Activated CD4-positive, alpha-beta memory T cell treated with anti-CD3 and anti-CD28 coated beads for 36 hours (primary cell): ENCODE measurements around the gene METTL16. TPM values are rescaled to one million over a fixed set of nuclear protein-coding genes. Genes with fewer than 3 reads are reported as not detected.
"Not testable (repeated sequence)": the region's sequence is repeated elsewhere in the genome, so short reads cannot be mapped to it uniquely, and the experiment has no call there.

Experiments
- CTCF ChIA-PET: fragments of 350-600 bp; sonication (Branson Sonifier 250); formaldehyde crosslinking; loops from one replicate; lab custom pipeline; 2021; ENCODE audit warnings: antibody characterized with exemption, inconsistent platforms; lab: Charles Lee
- POLR2A ChIA-PET: fragments of 350-600 bp; sonication (Branson Sonifier 250); formaldehyde crosslinking; loops from one replicate; lab custom pipeline; 2021; ENCODE audit warnings: antibody characterized with exemption; lab: Charles Lee
- DNase-seq: peaks from one replicate; pipeline ENCODE4 v3.0.0-alpha.2; 2020
- H3K27ac Mint-ChIP-seq: one replicate; pipeline ENCODE4 v1.8.0; 2021; ENCODE audit warnings: mixed read lengths
- H3K27me3 Mint-ChIP-seq: one replicate; pipeline ENCODE4 v1.8.0; 2021; ENCODE audit warnings: mixed read lengths
- H3K36me3 Mint-ChIP-seq: one replicate; pipeline ENCODE4 v1.8.0; 2021; ENCODE audit warnings: mixed read lengths
- H3K4me1 Mint-ChIP-seq: one replicate; pipeline ENCODE4 v1.8.0; 2021; ENCODE audit warnings: low read depth, mixed read lengths
- H3K4me3 Mint-ChIP-seq: one replicate; pipeline ENCODE4 v1.8.0; 2021; ENCODE audit warnings: mild to moderate bottlenecking, mixed read lengths
- H3K9me3 Mint-ChIP-seq: one replicate; pipeline ENCODE4 v1.8.0; 2021; ENCODE audit warnings: mixed read lengths
- intact Hi-C: fragments of 100-400 bp; cut with micrococcal nuclease; formaldehyde crosslinking; loops from one replicate; pipeline ENCODE4 v1.15.1; 2023
- total RNA-seq, 2 experiments: library from RNA; stranded (reverse); gene quantifications; one replicate each; pipeline ENCODE4 v1.2.3, GENCODE V29; 2021

Gene METTL16, protein sequence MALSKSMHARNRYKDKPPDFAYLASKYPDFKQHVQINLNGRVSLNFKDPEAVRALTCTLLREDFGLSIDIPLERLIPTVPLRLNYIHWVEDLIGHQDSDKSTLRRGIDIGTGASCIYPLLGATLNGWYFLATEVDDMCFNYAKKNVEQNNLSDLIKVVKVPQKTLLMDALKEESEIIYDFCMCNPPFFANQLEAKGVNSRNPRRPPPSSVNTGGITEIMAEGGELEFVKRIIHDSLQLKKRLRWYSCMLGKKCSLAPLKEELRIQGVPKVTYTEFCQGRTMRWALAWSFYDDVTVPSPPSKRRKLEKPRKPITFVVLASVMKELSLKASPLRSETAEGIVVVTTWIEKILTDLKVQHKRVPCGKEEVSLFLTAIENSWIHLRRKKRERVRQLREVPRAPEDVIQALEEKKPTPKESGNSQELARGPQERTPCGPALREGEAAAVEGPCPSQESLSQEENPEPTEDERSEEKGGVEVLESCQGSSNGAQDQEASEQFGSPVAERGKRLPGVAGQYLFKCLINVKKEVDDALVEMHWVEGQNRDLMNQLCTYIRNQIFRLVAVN
- total RNA-seq, result 10 to 100 TPM; 44.0 to 44.6 TPM

DNA sequence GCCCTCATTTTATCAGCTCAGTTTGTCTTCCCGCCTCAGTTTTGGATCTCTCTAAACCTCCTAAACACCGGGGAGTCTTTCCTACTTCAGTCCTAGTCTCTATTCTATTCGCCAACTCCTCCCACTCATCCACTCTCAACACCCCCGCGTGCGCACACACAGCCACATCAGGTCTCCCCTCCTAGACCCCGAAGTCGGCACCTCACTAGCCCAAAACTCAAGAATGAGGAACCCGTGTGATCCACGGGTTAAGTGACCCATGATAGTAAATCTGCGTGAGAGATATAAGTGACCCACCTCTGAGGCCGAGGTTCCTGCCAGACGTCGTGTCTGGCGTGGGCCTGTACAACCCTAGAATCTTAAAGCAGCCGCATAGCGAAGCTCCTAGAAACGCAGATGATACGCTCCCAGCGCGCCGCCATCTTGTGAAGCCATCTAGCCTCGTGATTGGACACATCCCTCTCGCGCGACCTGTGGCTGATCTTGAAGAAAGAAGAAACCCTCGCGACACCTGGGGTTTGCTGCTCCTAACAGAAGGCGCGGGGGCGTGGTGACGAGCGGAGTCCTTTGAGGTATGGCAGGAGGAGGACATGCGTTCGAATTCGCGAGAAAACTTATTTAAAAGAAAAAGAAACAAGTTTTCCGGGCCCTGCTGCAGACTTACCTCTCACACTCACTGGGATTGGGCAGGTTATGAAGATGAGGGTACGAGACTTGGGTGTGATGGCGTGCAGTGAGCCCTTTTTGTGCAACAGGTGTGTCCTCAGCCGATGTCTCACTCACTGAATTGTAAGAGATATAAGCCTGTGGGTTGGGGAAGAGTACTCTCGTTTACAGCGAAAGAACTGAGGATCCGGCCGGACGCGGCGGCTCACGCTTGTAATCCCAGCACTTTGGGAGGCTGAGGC, at the start of gene METTL16:
Gene METTL16, minus strand, starts transcription at position 427 of the 908 bp plus-strand sequence. CDS start 9,557 bp downstream, outside the sequence.
- peaks cover 11% of the 10 kb centered on the region for H3K4me1 Mint-ChIP-seq
- no peak within 1 kb of the TSS for H3K27ac Mint-ChIP-seq
- no peaks in the 10 kb centered on the region for H3K36me3 Mint-ChIP-seq
- intact Hi-C loops, result loop anchor here (1.0 to 2.0 kb wide), 4 partner anchors 51 to 164 kb away; partner anchors contain the start of genes MNT and PAFAH1B1
- CTCF ChIA-PET, result interaction anchor here (0.9 to 3.3 kb wide), 3 partner anchors 80 to 129 kb away, joined by 3 to 13 read pairs (median 3); no protein-coding TSS in a partner anchor
- no peaks in the 10 kb centered on the region for H3K9me3 Mint-ChIP-seq
- H3K4me3 Mint-ChIP-seq, result no peak within 1 kb of the TSS
- POLR2A ChIA-PET, result interaction anchor here (0.9 to 2.5 kb wide), 9 partner anchors 19 to 214 kb away, joined by 3 to 18 read pairs (median 3); partner anchors contain the start of gene PAFAH1B1
- H3K27me3 Mint-ChIP-seq, result no peaks in the 10 kb centered on the region
- DNase-seq, result peak; percentile 99

DNA sequence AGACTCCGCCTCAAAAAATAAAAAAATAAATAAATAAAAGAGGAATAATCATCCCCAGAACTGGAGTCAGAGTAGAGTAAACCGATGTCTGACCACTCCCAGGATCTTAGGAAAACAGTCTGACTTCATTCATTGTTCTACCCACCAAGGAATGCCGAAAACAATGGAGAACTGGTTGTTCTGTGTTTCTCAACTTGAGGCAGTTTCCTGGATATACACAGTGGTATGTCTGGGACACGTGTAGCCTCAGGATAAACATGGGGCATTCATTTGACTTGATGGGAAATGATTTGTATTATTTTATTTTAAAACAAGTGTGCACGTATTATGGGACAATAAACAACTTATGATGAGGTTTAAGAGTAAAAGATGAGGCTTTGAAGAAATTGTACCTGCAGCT, 49.0 kb upstream of the METTL16 start:
- DNase-seq, result no peak
- Mint-ChIP-seq H3K9me3 (peaks cover 5% of the 10 kb centered on the region), H3K4me1 (peaks cover 3% of the 10 kb centered on the region), H3K27me3 (peaks cover 3% of the 10 kb centered on the region), H3K27ac (no peak overlapping the region), H3K4me3 (no peak overlapping the region), H3K36me3 (no peaks in the 10 kb centered on the region)
- intact Hi-C loops, result no loop called here
- CTCF ChIA-PET, result no interaction called here
- POLR2A ChIA-PET, result no interaction called here

DNA sequence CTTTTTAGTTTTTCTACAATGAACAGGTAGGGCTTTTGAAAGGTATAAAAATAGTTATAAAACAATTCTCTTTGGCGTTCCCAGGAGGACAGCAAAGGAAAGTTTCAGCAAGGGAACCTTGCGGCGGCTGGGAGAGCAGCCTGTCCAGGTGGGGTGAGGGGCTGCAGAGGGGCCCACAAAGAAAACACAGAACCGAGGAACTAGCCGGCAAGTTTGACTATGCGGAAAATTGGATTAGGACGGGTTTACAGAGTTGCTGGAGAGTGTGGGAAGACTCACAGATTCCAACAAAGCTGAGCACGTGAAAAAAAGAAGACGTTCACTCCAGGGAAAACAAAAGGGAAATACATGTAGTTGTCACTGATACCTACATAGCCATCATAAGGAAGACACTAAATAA, 40.2 kb upstream of the METTL16 start:
- Mint-ChIP-seq H3K4me3 (no peak overlapping the region), H3K9me3 (no peaks in the 10 kb centered on the region), H3K27me3 (peaks cover 3% of the 10 kb centered on the region), H3K36me3 (no peaks in the 10 kb centered on the region), H3K4me1 (no peaks in the 10 kb centered on the region), H3K27ac (no peak overlapping the region)
- CTCF ChIA-PET, result no interaction called here
- DNase-seq, result no peak
- POLR2A ChIA-PET, result no interaction called here
- intact Hi-C loops, result no loop called here

DNA sequence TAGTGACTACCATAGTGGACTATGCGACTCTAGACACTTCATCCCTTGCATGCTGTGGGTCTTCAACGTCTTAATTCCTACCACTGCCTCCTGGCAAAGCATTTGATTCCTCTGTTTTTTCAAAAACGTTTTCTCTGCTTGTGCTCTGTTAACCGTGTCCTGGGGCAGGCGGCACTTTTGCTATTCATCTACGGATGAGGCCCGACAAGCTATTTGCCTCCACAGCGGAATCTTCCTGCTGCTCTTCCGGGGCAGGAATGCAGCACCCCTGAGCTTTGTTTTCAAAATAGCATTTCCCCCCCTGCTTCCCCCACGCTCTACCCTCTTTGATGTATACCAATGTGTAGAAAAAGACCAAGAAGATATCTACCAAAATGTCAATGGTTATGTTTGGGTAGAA, 39.8 kb upstream of the METTL16 start:
- DNase-seq, result no peak
- H3K27me3 Mint-ChIP-seq, result peaks cover 3% of the 10 kb centered on the region
- intact Hi-C loops, result no loop called here
- H3K4me1 Mint-ChIP-seq, result no peaks in the 10 kb centered on the region
- H3K4me3 Mint-ChIP-seq, result no peak overlapping the region
- H3K27ac Mint-ChIP-seq, result no peak overlapping the region
- no peaks in the 10 kb centered on the region for H3K9me3 Mint-ChIP-seq
- CTCF ChIA-PET, result no interaction called here
- no peaks in the 10 kb centered on the region for H3K36me3 Mint-ChIP-seq
- POLR2A ChIA-PET, result no interaction called here

DNA sequence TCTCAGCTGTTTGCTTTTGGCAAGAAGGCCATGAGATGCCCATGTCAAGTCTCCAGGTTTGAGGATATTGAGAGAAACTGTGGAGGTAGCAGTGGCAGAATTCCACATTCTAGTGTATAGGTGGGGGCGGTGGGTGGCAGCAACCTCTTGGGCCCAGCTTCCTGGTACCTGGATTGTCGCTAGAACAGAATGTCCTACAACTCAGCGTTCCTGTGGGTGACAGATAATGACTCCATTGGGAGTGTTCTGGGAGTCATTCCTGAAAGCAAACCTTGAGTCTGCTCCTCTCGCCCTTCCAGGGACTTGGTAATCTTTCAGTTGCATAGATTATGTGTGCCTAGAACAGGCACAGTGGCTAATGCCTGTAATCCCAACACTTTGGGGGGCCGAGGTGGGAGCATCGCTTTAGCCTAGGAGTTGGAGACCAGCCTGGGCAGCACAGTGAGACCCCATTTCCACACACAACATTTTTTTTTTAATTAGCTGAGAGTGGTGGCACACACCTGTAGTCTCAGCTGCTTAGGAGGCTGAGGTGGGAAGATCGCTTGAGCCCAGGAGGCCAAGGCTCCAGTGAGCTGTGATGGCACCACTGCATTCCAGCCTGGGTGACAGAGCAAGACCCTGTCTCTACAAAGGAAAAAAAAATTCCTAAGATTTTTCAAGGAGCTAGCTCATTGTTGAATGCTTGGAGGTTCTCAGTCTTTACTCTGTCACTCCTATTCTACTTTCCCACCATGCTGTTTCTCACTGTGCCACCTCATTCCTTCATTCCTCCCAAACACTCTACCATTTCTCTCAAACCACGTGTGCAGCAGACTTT, 37.9 kb upstream of the METTL16 start:
- Mint-ChIP-seq H3K4me1 (no peaks in the 10 kb centered on the region), H3K4me3 (no peak overlapping the region), H3K36me3 (no peaks in the 10 kb centered on the region), H3K27ac (no peak overlapping the region), H3K27me3 (peaks cover 3% of the 10 kb centered on the region), H3K9me3 (no peaks in the 10 kb centered on the region)
- DNase-seq, result no peak
- POLR2A ChIA-PET, result no interaction called here
- CTCF ChIA-PET, result no interaction called here
- intact Hi-C loops, result no loop called here

DNA sequence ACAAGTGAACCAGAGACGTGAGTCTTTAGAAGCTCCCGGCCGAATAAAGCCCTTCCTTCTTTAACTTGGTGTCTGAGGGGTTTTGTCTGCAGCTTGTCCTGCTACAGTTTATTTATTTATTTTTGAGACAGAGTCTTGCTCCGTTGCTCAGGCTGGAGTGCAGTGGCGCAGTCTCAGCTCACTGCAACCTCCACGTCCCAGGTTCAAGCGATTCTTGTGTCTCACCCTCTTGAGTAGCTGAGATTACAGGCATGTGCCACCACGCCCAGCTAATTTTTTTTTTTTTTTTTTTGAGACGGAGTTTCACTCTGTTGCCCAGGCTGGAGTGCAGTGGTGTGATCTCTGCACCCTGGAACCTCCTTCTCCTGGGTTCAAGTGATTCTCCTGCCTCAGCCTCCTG, 36.3 kb upstream of the METTL16 start:
- intact Hi-C loops, H3K4me3 Mint-ChIP-seq, H3K4me1 Mint-ChIP-seq, POLR2A ChIA-PET, DNase-seq, H3K36me3 Mint-ChIP-seq, H3K9me3 Mint-ChIP-seq, H3K27ac Mint-ChIP-seq, H3K27me3 Mint-ChIP-seq: not testable (repeated sequence)
- CTCF ChIA-PET, result interaction anchor here (1.2 kb wide), 1 partner anchor 166 kb away, joined by 3 read pairs; no protein-coding TSS in a partner anchor

DNA sequence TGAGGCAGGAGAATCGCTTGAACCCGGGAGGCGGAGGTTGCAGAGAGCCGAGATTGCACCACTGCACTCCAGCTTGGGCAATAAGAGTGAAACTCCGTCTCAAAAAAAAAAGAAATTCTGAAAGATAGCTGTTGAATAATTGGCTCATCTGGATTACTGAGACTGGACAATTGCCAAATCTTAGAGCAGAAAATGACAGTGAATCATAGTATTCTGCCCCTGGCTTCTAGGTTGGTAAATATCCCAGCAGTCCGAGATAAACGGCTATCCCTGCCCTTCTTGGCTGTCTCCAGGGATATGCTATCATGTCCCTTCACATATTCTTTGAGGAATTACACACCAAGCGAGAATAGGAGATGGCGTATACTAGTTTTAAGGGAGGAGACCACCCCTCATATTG, 35.5 kb upstream of the METTL16 start:
- Mint-ChIP-seq H3K4me3 (no peak overlapping the region), H3K27ac (no peak overlapping the region), H3K27me3 (peaks cover 3% of the 10 kb centered on the region), H3K36me3 (no peaks in the 10 kb centered on the region), H3K4me1 (no peaks in the 10 kb centered on the region), H3K9me3 (no peaks in the 10 kb centered on the region)
- DNase-seq, result no peak
- intact Hi-C loops, result no loop called here
- CTCF ChIA-PET, result no interaction called here
- POLR2A ChIA-PET, result no interaction called here

DNA sequence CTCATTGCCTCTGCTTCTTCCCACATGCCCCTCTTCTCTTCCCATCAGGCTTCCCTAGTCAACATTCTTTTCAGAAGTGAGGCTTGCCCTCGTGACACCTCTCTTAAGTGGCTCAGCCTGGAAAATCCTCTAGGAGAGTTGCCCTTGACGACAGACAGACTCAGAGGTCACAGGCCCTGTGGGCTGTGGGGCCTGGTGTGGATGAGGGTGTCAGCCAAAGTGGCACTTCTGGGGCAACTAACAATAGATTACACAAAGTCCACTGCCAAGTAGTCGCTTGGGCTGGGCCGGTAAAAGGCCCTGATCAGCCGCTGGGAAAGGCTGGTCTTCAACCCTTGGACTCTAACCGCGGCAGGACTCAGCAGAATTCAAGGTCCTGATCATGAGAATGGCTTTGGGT, 33.7 kb upstream of the METTL16 start:
- H3K4me1 Mint-ChIP-seq, result no peaks in the 10 kb centered on the region
- no peaks in the 10 kb centered on the region for H3K9me3 Mint-ChIP-seq
- H3K36me3 Mint-ChIP-seq, result no peaks in the 10 kb centered on the region
- no peak overlapping the region for H3K27ac Mint-ChIP-seq
- peaks cover 1% of the 10 kb centered on the region for H3K27me3 Mint-ChIP-seq
- DNase-seq, result no peak
- CTCF ChIA-PET, result no interaction called here
- POLR2A ChIA-PET, result no interaction called here
- intact Hi-C loops, result no loop called here
- no peak overlapping the region for H3K4me3 Mint-ChIP-seq

DNA sequence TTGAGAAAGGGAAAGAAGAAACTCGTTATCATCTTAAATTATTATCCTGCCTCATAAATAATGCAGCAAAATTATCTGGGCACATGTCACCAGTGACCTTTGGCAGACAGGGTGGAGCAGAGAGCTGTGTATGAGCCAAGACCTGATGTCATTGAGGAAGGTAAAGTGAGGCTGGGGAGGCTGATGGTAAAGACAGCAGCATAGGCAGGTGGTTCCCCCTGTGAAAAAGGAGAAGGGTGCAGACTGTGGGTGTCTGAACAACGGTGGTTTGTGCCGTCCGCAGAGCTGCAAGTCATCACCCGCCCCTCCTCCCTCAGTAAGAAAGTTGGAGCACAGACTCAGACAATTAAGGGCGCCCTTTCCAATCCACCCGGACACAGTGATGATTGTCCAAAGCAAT, 30.8 kb upstream of the METTL16 start:
- Mint-ChIP-seq H3K4me3 (no peak overlapping the region), H3K27ac (no peak overlapping the region), H3K36me3 (no peaks in the 10 kb centered on the region), H3K27me3 (peaks cover 1% of the 10 kb centered on the region), H3K9me3 (no peaks in the 10 kb centered on the region), H3K4me1 (no peaks in the 10 kb centered on the region)
- intact Hi-C loops, result no loop called here
- no peak for DNase-seq
- ChIA-PET CTCF (no interaction called here), POLR2A (no interaction called here)

DNA sequence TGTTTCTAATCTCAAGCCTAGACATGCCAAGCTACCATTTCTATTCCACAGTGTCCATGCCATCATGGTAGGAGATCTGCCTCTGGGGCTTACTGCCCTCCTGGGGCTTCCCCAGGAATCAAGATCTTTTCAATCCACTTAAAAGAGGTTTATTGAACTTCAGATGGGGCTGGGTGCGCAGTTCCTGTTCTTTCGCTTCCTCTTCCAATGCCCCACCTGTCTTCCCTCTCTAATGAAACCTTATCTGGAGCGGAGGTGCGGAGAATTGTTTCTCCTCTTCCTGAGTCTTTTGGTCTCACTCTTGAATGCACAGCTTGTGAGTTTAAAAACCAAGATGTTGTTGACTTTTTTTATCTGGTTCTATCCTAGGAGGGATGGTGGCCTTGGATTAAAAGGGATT, 30.4 kb upstream of the METTL16 start:
- ChIA-PET CTCF (no interaction called here), POLR2A (no interaction called here)
- no peak for DNase-seq
- no peak overlapping the region for H3K27ac Mint-ChIP-seq
- no peaks in the 10 kb centered on the region for H3K9me3 Mint-ChIP-seq
- H3K36me3 Mint-ChIP-seq, result no peaks in the 10 kb centered on the region
- intact Hi-C loops, result no loop called here
- H3K27me3 Mint-ChIP-seq, result peaks cover 1% of the 10 kb centered on the region
- no peak overlapping the region for H3K4me3 Mint-ChIP-seq
- no peaks in the 10 kb centered on the region for H3K4me1 Mint-ChIP-seq

DNA sequence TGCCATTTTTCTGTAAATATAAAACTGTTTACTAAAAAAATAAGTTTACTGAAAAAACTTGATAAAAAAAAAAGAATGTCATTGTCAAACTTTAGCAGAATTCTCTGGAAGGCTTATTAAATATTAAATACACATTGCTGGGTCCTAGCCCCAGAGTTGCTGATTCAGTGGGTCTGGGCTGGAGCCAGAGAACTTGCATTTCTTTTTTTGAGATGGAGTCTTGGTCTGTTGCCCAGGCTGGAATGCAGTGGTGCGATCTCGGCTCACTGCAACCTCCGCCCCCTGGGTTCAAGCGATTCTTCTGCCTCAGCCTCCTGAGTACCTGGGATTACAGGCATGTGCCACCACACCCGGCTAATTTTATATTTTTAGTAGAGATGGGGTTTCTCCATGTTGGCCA, 25.9 kb upstream of the METTL16 start:
- intact Hi-C loops, CTCF ChIA-PET, H3K36me3 Mint-ChIP-seq, H3K9me3 Mint-ChIP-seq, H3K4me1 Mint-ChIP-seq, H3K4me3 Mint-ChIP-seq, POLR2A ChIA-PET, H3K27ac Mint-ChIP-seq, DNase-seq, H3K27me3 Mint-ChIP-seq: not testable (repeated sequence)
